Adipocyte (in vitro differentiated cells): ENCODE data around the gene THPO.

Experiments used
- DNase-seq: peaks from one replicate; pipeline ENCODE4 v3.0.0-alpha.2; 2015; ENCODE audit warnings: low read depth
- H3K27me3 ChIP-seq: replicated peaks from 2 replicates; pipeline ENCODE4 v1.7.0; 2013; ENCODE audit warnings: mild to moderate bottlenecking, low read length, moderate library complexity; ENCODE audit not compliant: control insufficient read depth, insufficient read depth
- H3K36me3 ChIP-seq: 2 replicates; pipeline ENCODE4 v1.7.0; 2013; ENCODE audit warnings: low read length, mild to moderate bottlenecking, moderate library complexity; ENCODE audit not compliant: control insufficient read depth, insufficient read depth, severe bottlenecking
- H3K4me1 ChIP-seq: 2 replicates; pipeline ENCODE4 v1.7.0; 2013; ENCODE audit warnings: mild to moderate bottlenecking, low read length, moderate library complexity; ENCODE audit not compliant: control insufficient read depth, insufficient read depth
- H3K4me3 ChIP-seq: 2 replicates; pipeline ENCODE4 v1.7.0; 2013; ENCODE audit warnings: mild to moderate bottlenecking, low read length, moderate library complexity
- H3K9ac ChIP-seq: 2 replicates; pipeline ENCODE4 v1.7.0; 2013; ENCODE audit warnings: mild to moderate bottlenecking, low read length, moderate library complexity
- H3K9me3 ChIP-seq: 2 replicates; pipeline ENCODE4 v1.7.0; 2013; ENCODE audit warnings: mild to moderate bottlenecking, low read length, moderate library complexity; ENCODE audit not compliant: control insufficient read depth

The THPO gene

DNA sequence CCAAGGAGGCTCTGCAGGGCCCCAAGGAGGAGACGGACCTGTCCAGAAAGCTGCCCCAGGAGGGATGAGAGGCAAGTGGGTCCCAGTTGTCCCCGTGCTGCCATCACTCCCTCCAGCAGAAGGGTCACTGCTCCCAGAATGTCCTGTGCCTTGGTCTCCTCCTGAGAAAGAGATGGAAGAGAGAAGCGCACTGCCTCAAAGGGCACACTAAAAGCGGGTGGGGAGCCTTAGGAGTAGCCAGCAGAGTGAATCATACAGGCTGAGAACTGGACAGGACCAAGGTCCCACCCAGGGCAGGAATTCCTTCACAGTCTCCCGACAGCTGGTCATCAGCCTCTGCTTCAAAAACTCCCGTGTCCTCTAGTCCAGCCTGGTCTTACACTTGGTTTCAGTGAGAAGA is 4.6 kb downstream of the THPO start:
- Histone ChIP-seq H3K4me1 (peaks cover 38% of the 10 kb centered on the region), H3K27me3 (peaks cover 7% of the 10 kb centered on the region), H3K4me3 (no peak overlapping the region), H3K9ac (no peak overlapping the region), H3K36me3 (no peaks in the 10 kb centered on the region), H3K9me3 (no peaks in the 10 kb centered on the region)
- peak; percentile 67 for DNase-seq

DNA sequence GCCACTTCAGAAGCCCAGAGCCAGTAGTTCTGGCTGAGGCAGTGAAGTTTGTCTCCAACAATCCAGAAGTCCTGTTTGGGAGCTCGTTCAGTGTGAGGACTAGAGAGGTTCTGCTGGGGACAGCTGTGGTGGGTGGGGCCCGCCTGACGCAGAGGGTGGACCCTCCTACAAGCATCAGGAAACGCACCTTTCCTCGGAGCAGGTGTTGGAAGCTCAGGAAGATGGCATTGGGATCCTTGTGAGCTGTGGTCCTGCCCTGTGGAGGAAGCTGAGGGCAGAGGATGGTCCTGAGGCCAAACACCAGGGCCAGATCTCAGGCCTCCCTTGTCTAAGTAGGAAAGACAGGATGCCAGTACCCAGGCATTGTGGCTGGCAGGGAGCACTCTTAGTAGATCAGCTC is 5.1 kb downstream of the THPO start:
- DNase-seq, result no peak
- H3K36me3 ChIP-seq, result peaks cover 5% of the 10 kb centered on the region
- no peak overlapping the region for H3K9ac ChIP-seq
- H3K4me1 ChIP-seq, result peaks cover 41% of the 10 kb centered on the region
- no peaks in the 10 kb centered on the region for H3K9me3 ChIP-seq
- no peak overlapping the region for H3K4me3 ChIP-seq
- peaks cover 2% of the 10 kb centered on the region for H3K27me3 ChIP-seq

DNA sequence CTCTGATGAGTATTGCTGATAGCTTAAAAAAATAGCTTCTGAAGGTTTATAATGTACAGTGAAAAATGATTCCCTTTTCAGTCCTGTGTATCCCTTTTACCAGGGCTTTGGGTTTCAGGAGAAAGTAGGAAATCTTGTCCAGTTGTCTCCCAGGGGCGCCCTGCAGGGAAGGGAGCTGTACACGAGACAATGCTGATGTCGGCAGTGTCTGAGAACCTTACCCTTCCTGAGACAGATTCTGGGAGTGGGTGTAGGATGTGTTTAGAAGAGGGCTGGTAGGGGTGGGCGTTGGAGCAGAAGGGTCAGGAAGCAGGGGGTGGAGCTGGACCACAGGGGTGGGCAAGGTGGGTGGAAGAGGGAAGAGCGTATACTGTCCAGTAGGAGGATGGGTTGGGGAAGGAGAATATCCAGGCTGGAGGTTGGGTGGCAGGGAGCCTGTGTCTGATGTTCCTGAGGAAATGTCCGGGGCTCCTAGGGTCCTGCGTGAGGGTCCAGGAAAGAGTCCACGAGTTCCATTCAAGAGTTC is 5.6 kb downstream of the THPO start:
- H3K36me3 ChIP-seq, result peaks cover 8% of the 10 kb centered on the region
- peaks cover 38% of the 10 kb centered on the region for H3K4me1 ChIP-seq
- no peak overlapping the region for H3K4me3 ChIP-seq
- H3K27me3 ChIP-seq, result no peaks in the 10 kb centered on the region
- H3K9ac ChIP-seq, result no peak overlapping the region
- no peak for DNase-seq
- no peaks in the 10 kb centered on the region for H3K9me3 ChIP-seq

DNA sequence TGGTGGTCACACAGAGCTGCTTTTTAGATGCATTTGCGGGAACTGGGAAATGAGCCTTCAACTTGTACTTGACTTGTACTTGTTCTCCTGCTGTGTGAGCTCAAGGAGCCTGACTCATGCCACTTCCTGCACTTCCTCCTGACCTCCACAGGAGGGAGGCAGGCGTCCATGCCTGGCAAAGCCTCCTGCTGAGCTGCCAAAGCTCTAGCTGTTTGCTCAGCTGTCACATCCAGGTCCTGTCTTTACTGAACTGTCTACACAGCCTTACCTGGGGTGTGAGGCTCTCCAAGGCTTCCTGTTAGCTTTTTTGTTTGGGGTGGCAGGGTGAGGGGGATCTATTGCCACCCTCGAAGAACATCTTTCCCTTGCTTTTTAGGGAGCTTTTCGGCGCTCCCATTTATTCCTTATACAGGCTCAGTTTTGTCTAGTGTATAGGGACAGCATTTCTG is 6.4 kb downstream of the THPO start:
- Histone ChIP-seq H3K4me3 (no peak overlapping the region), H3K9ac (no peak overlapping the region), H3K9me3 (no peaks in the 10 kb centered on the region), H3K4me1 (peaks cover 37% of the 10 kb centered on the region), H3K27me3 (no peaks in the 10 kb centered on the region), H3K36me3 (peaks cover 15% of the 10 kb centered on the region)
- peak; percentile 93 for DNase-seq

DNA sequence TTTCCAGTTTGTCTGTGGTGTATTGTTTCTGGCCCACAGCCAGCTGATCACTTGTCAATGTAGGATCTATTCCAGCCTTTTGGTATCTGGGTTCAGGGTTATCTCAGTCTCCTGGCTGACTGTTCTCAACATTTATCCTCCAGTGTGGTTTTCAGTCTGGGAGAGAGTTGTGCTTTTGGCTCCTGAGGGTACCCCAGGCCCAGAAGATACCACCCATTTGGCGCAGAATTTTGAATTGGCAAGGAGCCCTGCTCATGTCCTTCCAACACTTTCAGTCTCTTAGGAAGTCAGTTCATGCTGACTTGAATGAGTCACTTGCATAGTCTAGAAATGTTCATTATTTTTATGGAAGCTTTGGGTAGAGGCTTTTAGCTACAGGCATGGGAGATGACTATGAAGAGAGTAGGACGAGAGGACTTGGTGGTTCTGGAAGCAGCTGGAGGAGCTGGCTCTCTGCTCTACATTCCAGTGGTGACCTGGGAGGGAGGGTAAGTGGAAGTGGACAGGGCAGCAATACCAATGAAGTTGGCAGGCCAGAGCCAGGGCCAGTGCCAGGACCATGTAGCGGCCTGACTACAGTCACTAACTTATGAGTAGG is 9.3 kb downstream of the THPO start:
- Histone ChIP-seq H3K4me3 (no peak overlapping the region), H3K36me3 (peaks cover 27% of the 10 kb centered on the region), H3K27me3 (no peaks in the 10 kb centered on the region), H3K9me3 (no peaks in the 10 kb centered on the region), H3K9ac (peak overlapping the region; percentile 3), H3K4me1 (peaks cover 48% of the 10 kb centered on the region)
- DNase-seq, result peak; percentile 28

DNA sequence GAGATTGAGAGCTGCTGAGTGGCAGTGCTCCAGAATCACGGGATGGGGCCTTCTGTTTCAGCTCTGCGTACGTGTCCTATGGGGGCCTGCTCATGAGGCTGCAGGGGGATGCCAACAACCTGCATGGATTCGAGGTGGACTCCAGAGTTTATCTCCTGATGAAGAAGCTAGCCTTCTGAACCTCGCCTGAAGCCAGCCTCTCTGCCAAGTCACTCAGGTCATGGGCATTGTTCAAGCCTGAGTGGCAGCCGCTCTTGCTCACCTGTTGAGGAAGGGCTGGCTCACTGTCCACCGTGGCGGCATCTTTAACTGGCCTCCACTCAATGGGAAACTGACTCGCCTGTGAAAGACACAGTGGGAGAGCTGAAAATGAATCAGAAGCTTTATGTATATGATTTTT is 9.9 kb downstream of the THPO start:
- Histone ChIP-seq H3K9me3 (no peaks in the 10 kb centered on the region), H3K36me3 (peaks cover 27% of the 10 kb centered on the region), H3K9ac (no peak overlapping the region), H3K4me3 (no peak overlapping the region), H3K27me3 (no peaks in the 10 kb centered on the region), H3K4me1 (peaks cover 42% of the 10 kb centered on the region)
- DNase-seq, result no peak

DNA sequence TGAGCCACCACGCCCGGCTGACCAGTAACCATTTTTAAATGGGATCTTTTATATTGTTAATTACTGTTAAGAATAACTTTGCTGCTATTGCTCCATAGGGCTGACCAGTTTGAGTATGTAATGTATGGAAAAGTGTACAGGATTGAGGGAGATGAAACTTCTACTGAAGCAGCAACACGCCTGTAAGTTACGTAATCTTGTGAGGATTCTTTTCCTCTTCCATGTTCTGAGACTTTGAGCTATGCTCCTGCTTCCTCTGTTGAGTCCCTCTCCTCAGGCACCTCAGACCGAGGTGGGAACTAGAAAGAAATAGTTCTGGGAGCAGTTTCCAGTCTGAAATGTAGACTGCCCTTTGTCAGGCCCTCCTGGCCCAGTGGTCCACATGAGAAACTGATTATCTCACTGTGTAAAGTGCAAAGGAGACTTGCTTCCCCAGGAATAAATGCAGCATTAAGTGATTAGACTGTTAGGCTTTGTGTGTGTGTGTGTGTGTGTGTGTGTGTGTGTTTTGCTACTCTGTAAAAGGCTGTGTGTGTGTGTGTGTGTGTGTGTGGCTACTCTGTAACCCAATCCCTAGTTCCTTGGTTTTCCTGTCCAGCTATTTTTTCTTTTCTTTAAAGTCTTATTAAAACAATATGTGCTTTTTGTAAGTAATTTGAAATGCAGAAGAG is 11.3 kb downstream of the THPO start:
- DNase-seq, result peak; percentile 83
- Histone ChIP-seq H3K9me3 (no peaks in the 10 kb centered on the region), H3K4me3 (no peak overlapping the region), H3K9ac (peak overlapping the region; percentile 27), H3K27me3 (no peaks in the 10 kb centered on the region), H3K4me1 (peaks cover 39% of the 10 kb centered on the region), H3K36me3 (peaks cover 27% of the 10 kb centered on the region)

DNA sequence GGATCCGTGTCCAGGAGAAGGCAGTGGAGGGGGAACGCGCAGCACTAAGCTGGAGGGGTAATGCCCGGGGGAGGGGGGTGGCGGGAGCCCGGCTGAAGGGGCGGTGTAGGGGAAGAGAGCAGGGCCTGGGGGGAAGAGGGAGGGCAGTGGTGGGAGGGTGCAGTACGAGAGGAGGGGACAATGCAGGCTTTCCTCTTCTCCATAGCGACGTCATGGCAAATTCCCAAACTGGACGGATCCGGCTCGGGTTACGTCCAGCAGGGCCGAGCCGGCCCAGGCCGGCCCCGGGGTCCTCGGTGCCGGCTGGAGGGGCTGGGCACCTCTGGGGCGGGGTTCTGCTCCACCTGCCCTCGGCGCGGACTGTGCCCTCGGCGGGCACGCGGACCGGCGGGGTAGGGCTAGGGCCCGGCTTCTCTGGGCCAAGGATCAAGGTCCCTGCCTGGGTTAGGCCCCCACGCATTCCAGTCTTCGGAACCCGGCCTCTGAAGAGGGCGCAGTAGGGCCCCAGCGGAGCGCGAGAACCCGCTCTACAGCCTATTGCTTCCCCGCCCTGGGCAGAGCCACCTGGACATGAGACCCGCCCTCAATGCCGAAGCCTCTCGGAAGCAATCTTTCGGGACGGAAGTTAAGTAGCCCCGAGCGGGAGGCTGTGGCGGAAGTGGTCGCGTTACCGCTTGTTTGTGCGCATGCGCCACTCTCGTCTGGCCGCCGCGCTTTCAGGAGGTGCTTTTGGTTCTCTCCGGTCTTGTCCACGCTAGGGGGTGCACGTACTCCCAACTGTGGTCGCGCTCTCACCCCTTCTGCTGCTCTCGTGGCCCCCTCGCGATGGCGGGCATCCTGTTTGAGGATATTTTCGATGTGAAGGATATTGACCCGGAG is 15.1 kb downstream of the THPO start:
- Histone ChIP-seq H3K9ac (peak overlapping the region; percentile 97), H3K4me1 (peaks cover 23% of the 10 kb centered on the region), H3K27me3 (no peaks in the 10 kb centered on the region), H3K4me3 (peak overlapping the region; percentile 99), H3K9me3 (no peaks in the 10 kb centered on the region), H3K36me3 (peaks cover 26% of the 10 kb centered on the region)
- DNase-seq, result peak; percentile 99

DNA sequence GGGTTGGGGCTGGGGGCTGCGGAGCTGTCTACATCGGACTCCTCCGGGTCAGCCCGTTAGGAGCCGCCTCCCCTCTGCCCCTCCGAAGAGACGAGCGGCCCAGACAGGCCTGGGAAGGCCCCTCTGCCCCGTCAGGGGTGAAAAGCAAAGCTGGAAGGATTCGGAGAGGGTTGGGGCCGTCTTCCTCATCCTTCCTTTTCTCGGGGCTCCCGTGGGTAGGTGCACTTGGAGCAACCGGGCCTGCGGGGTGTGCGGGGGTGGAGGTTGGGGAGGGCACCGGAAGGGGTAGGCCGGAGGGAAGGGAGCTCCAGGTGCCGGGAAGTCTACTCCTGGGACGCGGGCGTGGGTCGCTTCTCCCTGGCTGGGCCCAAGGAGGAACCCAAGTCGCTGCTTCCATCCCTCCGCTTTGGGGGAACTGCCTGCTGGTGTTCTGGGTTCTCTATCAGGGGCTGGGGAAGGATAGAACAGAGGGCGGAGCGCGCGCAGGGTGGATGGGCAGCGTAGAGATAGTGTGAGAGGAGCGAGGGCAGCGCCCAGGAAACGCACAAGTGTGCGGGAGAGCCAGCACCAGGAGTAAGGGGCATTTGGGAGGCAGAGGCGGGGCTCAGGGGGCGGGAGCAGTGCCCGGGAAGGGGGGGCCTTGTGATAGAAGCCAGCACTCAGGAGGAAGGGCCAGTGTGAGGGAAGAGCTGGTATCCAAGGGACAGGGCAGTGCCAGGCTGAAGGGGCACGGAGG is 15.9 kb downstream of the THPO start:
- H3K36me3 ChIP-seq, result peaks cover 22% of the 10 kb centered on the region

DNA sequence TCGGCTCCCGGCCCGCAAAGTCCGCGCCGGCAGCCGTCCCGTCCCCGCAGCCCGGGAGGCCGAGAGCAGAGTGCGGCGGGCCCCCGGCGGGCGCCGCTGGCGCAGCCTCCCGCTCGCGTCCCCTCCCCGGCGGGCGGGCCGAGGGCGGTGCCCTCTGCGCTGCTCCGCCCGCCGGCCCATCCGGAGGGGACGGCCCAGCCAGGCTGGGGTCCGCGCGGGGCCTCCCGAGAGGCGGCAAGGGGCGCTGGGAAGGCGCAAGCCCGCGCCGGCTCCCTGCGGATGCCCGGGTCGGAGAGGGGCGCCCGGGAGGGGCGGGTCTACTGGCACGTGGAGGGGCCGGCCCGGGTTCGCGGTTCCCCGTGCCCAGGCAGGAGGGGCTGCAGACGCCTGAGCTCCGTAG is 16.5 kb downstream of the THPO start, which contains the start of the genes CLCN2 and POLR2H:
TSS of gene CLCN2 (minus strand) at position 74 of the 400 bp plus-strand sequence. CDS start 126 bp downstream, outside the sequence.
TSS of gene POLR2H (plus strand) at position 179 of the 400 bp plus-strand sequence. CDS start 1,783 bp downstream, outside the sequence.
- Histone ChIP-seq H3K27me3 (no peaks in the 10 kb centered on the region), H3K36me3 (peaks cover 19% of the 10 kb centered on the region), H3K4me3 (peak within 1 kb of the TSS; percentile 99), H3K9ac (peak within 1 kb of the TSS; percentile 97), H3K9me3 (no peaks in the 10 kb centered on the region), H3K4me1 (peaks cover 21% of the 10 kb centered on the region)
- peak; percentile 87 for DNase-seq

More for the DNA sequence above, 15.9 kb downstream of the THPO start:
- H3K27me3 ChIP-seq, result no peaks in the 10 kb centered on the region
- DNase-seq, result peak; percentile 83
- no peaks in the 10 kb centered on the region for H3K9me3 ChIP-seq
- H3K4me1 ChIP-seq, result peaks cover 21% of the 10 kb centered on the region
- peak overlapping the region; percentile 97 for H3K9ac ChIP-seq
- H3K4me3 ChIP-seq, result peak overlapping the region; percentile 99
